GM12891 (cell line): ENCODE data around the gene AMFR.

ENCODE experiments used
- POLR2A ChIP-seq: IDR thresholded peaks from 2 replicates; pipeline ENCODE4 v1.6.1; 2011; ENCODE audit warnings: low read depth, low read length, control low read depth
- POLR2AphosphoS5 ChIP-seq: IDR thresholded peaks from 2 replicates; pipeline ENCODE4 v1.6.1; 2011; ENCODE audit warnings: low read depth, low read length, control low read depth
- SPI1 ChIP-seq: IDR thresholded peaks from 2 replicates; pipeline ENCODE4 v1.6.1; 2011; ENCODE audit warnings: low read depth, low read length, control low read depth
- TAF1 ChIP-seq: IDR thresholded peaks from 2 replicates; pipeline ENCODE4 v1.6.1; 2011; ENCODE audit warnings: low read depth, low read length, control low read depth

GRCh38 chr16:56422896-56423441 is 2.4 kb downstream of the AMFR start:
- TF ChIP-seq TAF1 (no peak), POLR2A (no peak), POLR2AphosphoS5 (no peak), SPI1 (no peak)
